CD4-positive, alpha-beta T cell treated with Interferon gamma for 1 hour (primary cell): Measurements from ENCODE around the gene IRF2.
"Not testable (repeated sequence)": the region's sequence is repeated elsewhere in the genome, so short reads cannot be mapped to it uniquely, and the experiment has no call there.

Experiments
- DNase-seq: peaks from one replicate; pipeline ENCODE4 v3.0.0-alpha.2; 2020

The IRF2 gene

GRCh38 chr4:184386271-184386781, 88.0 kb downstream of the IRF2 start:
- DNase-seq: no peak

DNA sequence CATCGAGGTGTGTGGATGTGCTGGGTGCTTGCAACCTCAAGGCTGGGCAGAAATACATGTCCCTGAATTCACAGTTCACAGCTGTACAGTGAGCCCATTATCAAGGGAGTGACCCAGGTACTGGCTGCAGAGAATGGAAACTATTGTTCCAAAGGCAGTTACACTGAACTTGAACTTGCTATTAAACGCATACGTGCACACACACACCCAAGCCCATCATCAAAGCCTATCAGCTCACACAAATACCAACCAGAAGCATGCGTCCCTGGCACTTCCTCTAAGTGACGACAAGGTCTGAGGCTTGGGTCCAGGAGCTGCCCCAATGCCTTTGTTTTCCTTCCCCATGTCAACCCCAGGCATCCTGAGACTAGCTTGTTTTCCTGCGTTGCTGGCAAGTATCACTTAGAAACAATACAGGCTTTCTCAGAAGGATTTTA, 88.6 kb downstream of the IRF2 start:
- DNase-seq: peak; percentile 44

- no peak for DNase-seq
Measured at GRCh38 chr4:184384810-184385557, 89.4 kb downstream of the IRF2 start.

DNA sequence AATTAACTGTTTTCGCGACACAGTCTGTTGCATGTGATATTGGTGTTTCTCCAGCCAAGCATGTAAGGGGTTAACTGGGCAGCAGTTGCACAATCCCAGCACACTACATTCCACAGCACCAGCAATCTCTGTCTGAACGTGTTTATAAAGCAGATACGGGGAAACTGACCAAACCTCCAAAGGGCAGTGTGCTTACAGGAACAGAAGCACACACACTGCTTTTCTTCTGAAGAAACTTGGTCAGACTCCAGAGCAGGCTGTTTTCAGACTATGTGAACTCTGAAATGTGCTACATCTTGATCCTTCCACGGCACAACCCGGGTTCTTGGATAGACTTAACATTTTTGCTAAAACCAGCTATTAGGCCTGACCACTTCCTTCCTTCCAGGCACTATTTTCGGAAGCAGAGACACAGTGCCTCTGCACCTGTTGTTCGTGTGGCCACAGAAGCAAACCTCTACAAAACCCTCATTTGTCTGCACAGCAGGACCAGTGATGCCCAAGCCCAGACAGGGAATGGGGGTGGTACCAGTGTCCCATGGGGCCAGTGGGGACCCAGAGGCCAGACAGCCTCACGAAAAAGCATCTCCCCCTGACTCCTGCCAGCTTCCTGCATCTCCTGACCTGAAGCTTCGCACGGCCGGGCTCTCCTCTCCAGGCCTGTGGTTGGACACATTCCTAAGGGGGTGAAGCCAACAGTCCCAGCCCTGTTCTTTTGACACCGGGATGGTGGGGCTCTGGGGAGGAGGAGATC, 90.1 kb downstream of the IRF2 start:
- peak; percentile 36 for DNase-seq

DNA sequence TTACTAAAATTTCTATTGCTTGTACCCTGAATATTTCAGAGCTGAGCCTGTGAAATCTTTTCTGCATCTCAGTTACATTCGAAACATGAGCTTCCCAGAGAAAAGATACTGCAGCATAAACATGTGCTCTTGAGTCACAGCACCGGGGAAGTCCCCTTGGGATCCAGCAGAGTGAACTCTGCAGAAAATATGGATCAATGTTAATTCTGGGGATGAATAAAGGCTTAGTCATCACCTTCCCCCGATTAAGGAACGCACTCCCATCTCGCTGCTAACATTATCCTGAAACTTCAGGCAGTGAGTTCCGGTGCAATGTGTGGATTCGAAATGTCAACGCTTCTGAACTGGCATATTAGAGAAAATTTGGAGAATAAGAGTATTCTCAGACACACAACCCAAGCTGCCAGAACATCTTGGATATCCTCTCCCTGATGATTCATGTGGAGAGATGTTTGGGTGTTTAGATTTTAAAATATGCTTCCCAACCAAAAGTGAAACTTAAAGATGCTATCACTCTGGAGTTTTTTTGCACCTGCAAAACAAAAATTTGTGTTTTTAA, 90.8 kb downstream of the IRF2 start:
- no peak for DNase-seq

GRCh38 chr4:184382189-184382846, 92.0 kb downstream of the IRF2 start:
- DNase-seq: no peak

- DNase-seq: no peak
Measured at GRCh38 chr4:184380707-184381106, 93.6 kb downstream of the IRF2 start.

GRCh38 chr4:184380214-184380613, 94.1 kb downstream of the IRF2 start:
- not testable (repeated sequence) for DNase-seq

DNA sequence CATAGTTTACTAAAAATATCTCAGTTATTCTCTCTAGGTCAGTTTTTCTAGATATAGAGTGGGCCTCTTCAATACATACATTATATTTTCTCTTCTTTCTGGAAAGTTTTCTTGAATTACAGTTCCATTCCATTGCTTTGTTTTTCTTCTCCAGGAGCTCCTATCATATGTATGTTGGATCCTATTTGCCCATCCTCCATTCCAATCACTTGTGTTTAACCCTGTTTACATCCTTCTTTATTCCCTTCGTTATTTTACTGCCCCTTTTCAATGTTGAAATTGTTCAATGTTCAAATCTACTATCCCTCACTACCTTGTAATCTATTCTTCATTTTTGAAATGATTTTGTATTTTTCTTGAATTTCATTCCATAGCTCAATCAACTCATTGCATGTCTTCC, 97.4 kb downstream of the IRF2 start:
- DNase-seq: no peak

GRCh38 chr4:184376126-184376838, 98.1 kb downstream of the IRF2 start:
- no peak for DNase-seq

DNA sequence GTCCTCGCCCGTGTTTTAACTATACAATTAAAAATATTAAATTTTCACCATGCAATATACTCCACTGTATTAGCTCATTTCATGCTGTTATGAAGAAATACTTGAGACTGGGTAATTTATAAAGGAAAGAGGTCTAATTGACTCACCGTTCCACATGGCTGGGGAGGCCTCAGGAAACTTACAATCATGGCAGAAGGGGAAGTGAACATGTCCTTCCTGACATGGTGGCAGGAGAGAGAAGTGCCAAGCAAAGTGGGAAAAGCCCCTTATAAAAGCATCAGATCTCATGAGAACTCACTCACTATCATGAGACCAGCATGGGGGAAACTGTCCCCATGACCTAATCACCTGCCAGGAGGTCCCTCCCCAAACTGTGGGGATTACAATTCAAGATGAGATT, 98.7 kb downstream of the IRF2 start:
- DNase-seq: not testable (repeated sequence)

GRCh38 chr4:184375027-184375426, 99.3 kb downstream of the IRF2 start:
- no peak for DNase-seq

- no peak for DNase-seq
Measured at GRCh38 chr4:184373886-184374405, 100.4 kb downstream of the IRF2 start.

- DNase-seq: no peak
Measured at GRCh38 chr4:184371390-184371787, 103.0 kb downstream of the IRF2 start.

GRCh38 chr4:184370711-184371389, 103.5 kb downstream of the IRF2 start:
- no peak for DNase-seq

- DNase-seq: no peak
Measured at GRCh38 chr4:184369871-184370270, 104.5 kb downstream of the IRF2 start.

- DNase-seq: no peak
Measured at GRCh38 chr4:184368731-184369130, 105.6 kb downstream of the IRF2 start.

DNA sequence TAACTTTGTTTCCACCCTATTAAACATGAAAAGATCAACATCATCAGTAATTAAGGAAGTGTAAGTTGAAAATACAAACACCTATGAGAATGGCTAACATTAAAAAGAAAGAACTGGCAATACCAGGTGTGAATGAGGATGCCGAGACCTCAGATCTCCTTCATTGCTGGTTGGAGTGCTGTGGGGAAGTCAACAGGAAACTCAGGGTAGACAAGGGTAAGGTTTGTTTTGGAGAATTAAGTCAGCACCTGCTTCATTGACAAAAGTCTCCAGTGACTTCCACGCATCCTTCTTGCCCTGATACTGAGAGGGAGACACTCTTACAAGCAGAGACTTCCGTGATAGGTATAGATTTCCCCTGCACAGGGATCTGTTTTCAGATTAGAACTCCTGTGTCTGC, 106.1 kb downstream of the IRF2 start:
- no peak for DNase-seq

DNA sequence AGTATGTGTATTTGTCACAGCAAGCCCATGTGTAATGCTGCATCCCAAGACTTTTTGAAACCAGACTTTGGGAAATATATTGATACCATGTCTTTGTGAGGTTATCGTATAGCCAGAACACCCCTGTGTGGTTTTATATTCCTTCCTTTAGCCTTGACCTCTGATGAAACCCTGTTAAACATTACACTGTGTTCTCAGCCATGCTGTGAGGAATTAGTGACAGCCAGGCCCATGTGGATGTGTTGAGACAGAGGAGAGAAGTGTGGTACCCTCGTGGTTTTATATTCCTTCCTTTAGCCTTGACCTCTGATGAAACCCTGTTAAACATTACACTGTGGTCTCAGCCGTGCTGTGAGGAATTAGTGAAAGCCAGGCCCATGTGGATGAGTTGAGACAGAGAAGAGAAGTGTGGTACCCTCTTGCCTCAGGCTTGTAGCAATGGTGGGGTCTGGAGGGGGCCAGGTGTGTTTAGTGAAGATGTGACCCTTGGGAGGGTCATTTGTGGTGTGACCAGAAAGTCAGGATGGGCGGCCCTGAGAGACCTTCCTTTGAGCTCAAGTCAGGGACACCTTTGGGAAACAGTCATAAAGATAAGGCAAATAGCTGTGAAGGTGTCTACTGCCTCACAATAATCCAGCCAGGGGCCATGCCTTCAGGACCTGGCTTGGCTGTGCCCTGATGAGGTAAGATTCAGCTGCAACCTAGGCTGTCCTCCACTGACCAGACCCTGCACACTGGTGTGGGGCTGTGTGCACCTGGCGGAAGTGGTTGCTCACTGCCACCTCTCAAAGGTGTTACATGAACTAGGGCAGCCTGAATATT, 110.0 kb downstream of the IRF2 start:
- no peak for DNase-seq

GRCh38 chr4:184363258-184363657, 111.1 kb downstream of the IRF2 start:
- DNase-seq: no peak

DNA sequence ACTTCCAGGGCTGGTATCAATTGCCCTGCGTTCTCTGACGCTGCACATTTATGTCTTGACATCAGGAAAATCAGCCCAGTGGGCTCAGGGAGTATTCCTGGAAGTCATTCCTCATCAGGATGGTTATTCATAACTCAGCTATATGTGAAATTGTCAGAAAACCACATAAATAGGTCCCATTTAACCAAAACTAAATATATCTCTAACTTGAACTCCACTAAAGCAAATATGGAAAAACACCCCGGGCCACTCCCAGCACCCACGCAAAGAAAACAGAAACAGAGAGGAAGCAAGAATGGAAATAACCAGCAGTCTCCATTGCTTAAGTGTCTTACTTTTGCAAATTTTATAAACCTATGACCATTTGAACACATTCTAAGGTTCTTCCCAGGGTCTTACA, 112.0 kb downstream of the IRF2 start:
- no peak for DNase-seq
